K562 (cell line): ENCODE results near the gene B4GALT7. TPM values are rescaled to one million over a fixed set of nuclear protein-coding genes. Genes with fewer than 3 reads are reported as not detected.

Experiments used
- ATAC-seq: fragments of 200-7000 bp; cut with Tn5 transposase; 3 replicates; pipeline ENCODE4 v1.9.1; 2020; ENCODE audit warnings: moderate library complexity
- BruUV-seq: library from RNA; stranded (reverse); fragments of 400-500 nt; replicated peaks from 2 replicates; lab custom pipeline; 2021; lab: Mats Ljungman, UMichigan
- CTCF ChIA-PET: fragments of 300-600 bp; formaldehyde crosslinking; extraction: SDS; loops from one replicate; lab custom pipeline; 2021; ENCODE audit warnings: low intra/inter-chr PET ratio; lab: Yijun Ruan, JAX
- POLR2A ChIA-PET: fragments of 300-600, 350-650 bp; sonication (Branson Sonifier 250); formaldehyde crosslinking; extraction: SDS; loops from one replicate; lab custom pipeline; 2021; ENCODE audit warnings: antibody characterized with exemption, inconsistent platforms; lab: Yijun Ruan, JAX
- DNase-seq, 4 experiments: peaks; one replicate each; pipeline versions ENCODE4 v3.0.0 to v3.0.0-alpha.2; 2011 to 2018; ENCODE audit warnings: low spot score in 3 of 4, mixed read lengths in 3 of 4; ENCODE audit errors: extremely low read depth in 1 of 4
- FAIRE-seq: peaks from 2 replicates; lab custom pipeline; 2011; peaks lifted over from hg19 to GRCh38; lab: Jason Lieb, UNC
- H2AFZ ChIP-seq: 2 replicates; pipeline ENCODE4 v1.6.0; 2011; ENCODE audit warnings: low read depth, low read length, control low read depth, inconsistent platforms
- H3K27ac ChIP-seq: fragments of 200-600 bp; 3 replicates; pipeline ENCODE4 v1.8.0; 2011; ENCODE audit warnings: low read depth, mild to moderate bottlenecking, control low read depth, inconsistent platforms, low read length, moderate library complexity, mixed read lengths; ENCODE audit errors: extremely low read depth
- H3K27me3 ChIP-seq, 2 experiments: fragments of 300-600 bp in 1 of 2; 2 replicates in 1 of 2; 3 replicates in 1 of 2; pipeline versions ENCODE4 v1.6.0 to v1.8.0; 2011; ENCODE audit warnings: inconsistent platforms in 2 of 2, low read length in 2 of 2, mild to moderate bottlenecking in 1 of 2, mixed read lengths in 1 of 2, moderate library complexity in 1 of 2; ENCODE audit not compliant: control insufficient read depth in 2 of 2, insufficient read depth in 2 of 2
- H3K36me3 ChIP-seq: fragments of 300-600 bp; 3 replicates; pipeline ENCODE4 v1.8.0; 2011; ENCODE audit warnings: mild to moderate bottlenecking, low read length, inconsistent platforms; ENCODE audit not compliant: control insufficient read depth, insufficient read depth
- H3K4me1 ChIP-seq, 2 experiments: fragments of 200-600 bp in 1 of 2; replicated peaks in 1 of 2; 2 replicates in 1 of 2; 3 replicates in 1 of 2; pipeline versions ENCODE4 v1.5.1 to v1.8.0; 2011; ENCODE audit warnings: inconsistent platforms in 2 of 2, low read length in 2 of 2, mild to moderate bottlenecking in 1 of 2, mixed read lengths in 1 of 2, moderate library complexity in 1 of 2; ENCODE audit not compliant: control insufficient read depth in 2 of 2, insufficient read depth in 2 of 2
- H3K4me2 ChIP-seq: 2 replicates; pipeline ENCODE4 v1.6.1; 2011; ENCODE audit warnings: low read length, control low read depth, inconsistent platforms, mixed read lengths; ENCODE audit not compliant: insufficient read depth
- H3K4me3 ChIP-seq: fragments of 200-600 bp; sonication (generic), shearing (Covaris generic); 2 replicates; pipeline ENCODE4 v1.5.1; 2016; ENCODE audit warnings: control low read depth, inconsistent platforms
- H3K79me2 ChIP-seq: fragments of 200-600 bp; 3 replicates; pipeline ENCODE4 v1.8.0; 2011; ENCODE audit warnings: low read length, inconsistent platforms; ENCODE audit not compliant: control insufficient read depth, insufficient read depth
- H3K9ac ChIP-seq, 2 experiments: 2 replicates each; pipeline versions ENCODE4 v1.6.0 to v1.6.1; 2011; ENCODE audit warnings: low read depth in 2 of 2, low read length in 2 of 2, control low read depth in 1 of 2, inconsistent platforms in 1 of 2, mild to moderate bottlenecking in 1 of 2, mixed read lengths in 1 of 2; ENCODE audit not compliant: insufficient read depth in 1 of 2
- H3K9me1 ChIP-seq: one replicate; pipeline ENCODE4 v1.6.0; 2011; ENCODE audit warnings: inconsistent platforms, mild to moderate bottlenecking, low read length, moderate library complexity; ENCODE audit not compliant: control insufficient read depth, insufficient read depth
- H3K9me3 ChIP-seq: replicated peaks from 2 replicates; pipeline ENCODE4 v1.5.1; 2011; ENCODE audit warnings: low read depth, low read length, inconsistent platforms; ENCODE audit not compliant: control insufficient read depth, insufficient read depth
- H4K20me1 ChIP-seq: replicated peaks from 2 replicates; pipeline ENCODE4 v1.6.1; 2011; ENCODE audit warnings: low read length, inconsistent platforms, mixed read lengths; ENCODE audit not compliant: control insufficient read depth, insufficient read depth
- BDP1 ChIP-seq: IDR thresholded peaks from 3 replicates; pipeline ENCODE4 v1.6.1; 2011; ENCODE audit not compliant: insufficient read length, insufficient read depth
- EHMT2 ChIP-seq: fragments of 450-650 bp; IDR thresholded peaks from 2 replicates; pipeline ENCODE4 v1.6.1; 2018; ENCODE audit warnings: antibody characterized with exemption
- KHSRP ChIP-seq: fragments of 450-650 bp; IDR thresholded peaks from 2 replicates; pipeline ENCODE4 v1.6.1; 2017
- MEF2A ChIP-seq: IDR thresholded peaks from 2 replicates; pipeline ENCODE4 v1.6.1; 2011; ENCODE audit warnings: low read depth, mild to moderate bottlenecking, low read length, moderate library complexity; ENCODE audit not compliant: control insufficient read depth
- NEUROD1 ChIP-seq: fragments of 150-350 bp; IDR thresholded peaks from 2 replicates; pipeline ENCODE4 v1.6.1; 2014; ENCODE audit warnings: borderline replicate concordance, low read length, low read depth; ENCODE audit not compliant: partially characterized antibody
- POLR2B ChIP-seq: fragments of 450-650 bp; IDR thresholded peaks from 2 replicates; pipeline ENCODE4 v1.6.1; 2018; ENCODE audit warnings: low read depth; ENCODE audit not compliant: partially characterized antibody
- SIN3A ChIP-seq, 2 experiments: fragments of 150-350 bp in 1 of 2; IDR thresholded peaks; 2 replicates each; pipeline ENCODE4 v1.6.1; 2011 to 2016; ENCODE audit warnings: borderline replicate concordance in 2 of 2, low read depth in 2 of 2, low read length in 2 of 2, mild to moderate bottlenecking in 2 of 2, moderate library complexity in 2 of 2; ENCODE audit not compliant: control insufficient read depth in 1 of 2
- ZNF175 ChIP-seq: fragments of 200-800 bp; sonication (Bioruptor generic); IDR thresholded peaks from 2 replicates; pipeline ENCODE4 v1.6.1; 2016; ENCODE audit warnings: low read depth, mild to moderate bottlenecking, missing genetic modification characterization, missing compliant biosample characterization
- ZNF274 ChIP-seq: IDR thresholded peaks from 2 replicates; pipeline ENCODE4 v1.6.1; 2011; ENCODE audit warnings: low read depth, mild to moderate bottlenecking, low read length, moderate library complexity, borderline replicate concordance
- ZNF830 ChIP-seq: fragments of 250-450 bp; sonication (Bioruptor Pico); IDR thresholded peaks from 2 replicates; pipeline ENCODE4 v1.5.0; 2021; ENCODE audit warnings: mild to moderate bottlenecking
- WGBS: fragments of 100-300 bp; shearing (Covaris generic); methylation state at CpG from one replicate; pipeline ENCODE4 v1.1.6; 2016; ENCODE audit warnings: low coverage, mixed read lengths; ENCODE audit not compliant: insufficient coverage; ENCODE audit errors: missing lambda C conversion rate; 5-methylcytosine and 5-hydroxymethylcytosine counted together
- in situ Hi-C: fragments of 300-500 bp; cut with MboI; formaldehyde crosslinking; loops from 4 replicates; pipeline ENCODE4 v1.15.0; 2018; ENCODE audit warnings: inconsistent platforms, mixed read lengths
- intact Hi-C: fragments of 100-400 bp; cut with micrococcal nuclease; formaldehyde crosslinking; loops from 2 replicates; pipeline ENCODE4 v1.14.2; 2022
- polyA plus RNA-seq, 8 experiments: library from polyadenylated mRNA; depleted of rRNA in 4 of 8; stranded (reverse) in 5 of 8; unstranded in 3 of 8; fragments of >200 nt; fragmentation: Nextera tagmentation in 2 of 8; fragmentation: Illumina TruSeq in 1 of 8; extraction: Ambion mirVana in 2 of 8; extraction: Trizol in 1 of 8; gene quantifications; 2 replicates each; pipeline versions ENCODE4 v1.2.1 to v1.2.3, GENCODE V29; 2011 to 2014; ENCODE audit warnings: inconsistent platforms in 1 of 8, missing spikeins in 1 of 8
- total RNA-seq, 7 experiments: library from RNA; depleted of rRNA in 6 of 7; stranded (reverse); fragments of >200 nt in 6 of 7; fragmentation: Illumina TruSeq in 2 of 7; extraction: Trizol in 2 of 7; gene quantifications; 2 replicates each; pipeline versions ENCODE4 v1.2.1 to v1.2.3, GENCODE V29; 2011 to 2021; ENCODE audit warnings: low replicate concordance in 1 of 7
- TF ChIP-seq, protein P1 (sequence below): sonication (generic); formaldehyde crosslinking; IDR thresholded peaks from 2 replicates; pipeline ENCODE4 v1.8.0; 2022; ENCODE audit warnings: mild to moderate bottlenecking, missing genetic modification reagents
- TF ChIP-seq, protein P2 (sequence below): fragments of 450-650 bp; IDR thresholded peaks from 2 replicates; pipeline ENCODE4 v1.7.0; 2016; ENCODE audit warnings: borderline replicate concordance
- TF ChIP-seq, protein P3 (sequence below): fragments of 450-650 bp; IDR thresholded peaks from 2 replicates; pipeline ENCODE4 v1.6.1; 2016; ENCODE audit warnings: borderline replicate concordance

The B4GALT7 gene
- total and polyA plus RNA-seq, 9 of the 15 experiments (the other 6 are each of a cell fraction or from before 2014, with no cell fraction given), result 0.34 to 17.7 (median 9.1) TPM

DNA sequence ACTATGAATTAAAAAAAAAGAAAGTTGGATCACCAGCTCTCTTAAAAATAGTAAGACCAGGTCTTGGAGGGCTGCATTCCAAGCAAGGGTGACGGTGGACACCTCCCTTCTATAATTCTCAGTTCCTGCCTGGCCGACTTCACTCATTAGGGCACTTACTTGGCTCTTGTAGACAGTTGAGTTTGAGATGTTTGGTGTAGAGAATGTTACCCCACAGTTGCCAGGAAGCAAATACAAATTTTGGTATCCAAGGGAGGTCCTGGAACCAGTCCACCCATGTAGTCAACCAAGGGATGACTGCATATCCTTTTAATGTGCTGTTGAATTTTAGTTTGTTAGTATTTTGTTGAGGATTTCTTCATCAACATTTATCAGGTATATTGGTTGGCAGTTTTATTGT lies 20.6 kb downstream of the B4GALT7 start:
- peak; percentile 15 for FAIRE-seq
- no peak for DNase-seq
- H3K27ac ChIP-seq, result no peak overlapping the region
- no peak overlapping the region for H3K4me3 ChIP-seq
- ChIA-PET POLR2A (no interaction called here), CTCF (no interaction called here)
- H3K9me1 ChIP-seq, result no peaks in the 10 kb centered on the region
- H3K9ac ChIP-seq, result no peak overlapping the region
- in situ Hi-C loops (loop anchor here (25.0 kb wide), 1 partner anchor 442 kb away; no protein-coding TSS in a partner anchor), intact Hi-C loops (no loop called here)
- H4K20me1 ChIP-seq, result no peaks in the 10 kb centered on the region
- ATAC-seq, result no peak
- BruUV-seq, result no TSS peak
- no peak overlapping the region for H3K4me2 ChIP-seq
- H3K79me2 ChIP-seq, result no peaks in the 10 kb centered on the region
- H3K36me3 ChIP-seq, result no peaks in the 10 kb centered on the region
- no peaks in the 10 kb centered on the region for H3K4me1 ChIP-seq
- WGBS, result 13% methylated on average over 2 of the region's 2 CpGs
- no peaks in the 10 kb centered on the region; a peak in 1 of 5 replicates for H3K27me3 ChIP-seq
- H3K9me3 ChIP-seq, result peaks cover 3% of the 10 kb centered on the region; the same call in 1 of the 2 replicates
- no peak overlapping the region for H2AFZ ChIP-seq
- TF ChIP-seq, protein P1, sequence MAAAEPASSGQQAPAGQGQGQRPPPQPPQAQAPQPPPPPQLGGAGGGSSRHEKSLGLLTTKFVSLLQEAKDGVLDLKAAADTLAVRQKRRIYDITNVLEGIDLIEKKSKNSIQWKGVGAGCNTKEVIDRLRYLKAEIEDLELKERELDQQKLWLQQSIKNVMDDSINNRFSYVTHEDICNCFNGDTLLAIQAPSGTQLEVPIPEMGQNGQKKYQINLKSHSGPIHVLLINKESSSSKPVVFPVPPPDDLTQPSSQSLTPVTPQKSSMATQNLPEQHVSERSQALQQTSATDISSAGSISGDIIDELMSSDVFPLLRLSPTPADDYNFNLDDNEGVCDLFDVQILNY (CRISPR knock-in tag), result no peak
- TF ChIP-seq EHMT2 (no peak), BDP1 (no peak), SIN3A (IDR thresholded peaks at IDR 0.05; ENCODE audit: borderline replicate concordance in 2 of 2, control insufficient read depth in 1 of 2, low read depth in 2 of 2, low read length in 2 of 2) (no peak), ZNF175 (CRISPR knock-in tag) (no peak), ZNF274 (no peak), KHSRP (no peak), MEF2A (no peak), NEUROD1 (no peak), POLR2B (no peak), ZNF830 (CRISPR knock-in tag) (no peak)
- TF ChIP-seq, protein P2, sequence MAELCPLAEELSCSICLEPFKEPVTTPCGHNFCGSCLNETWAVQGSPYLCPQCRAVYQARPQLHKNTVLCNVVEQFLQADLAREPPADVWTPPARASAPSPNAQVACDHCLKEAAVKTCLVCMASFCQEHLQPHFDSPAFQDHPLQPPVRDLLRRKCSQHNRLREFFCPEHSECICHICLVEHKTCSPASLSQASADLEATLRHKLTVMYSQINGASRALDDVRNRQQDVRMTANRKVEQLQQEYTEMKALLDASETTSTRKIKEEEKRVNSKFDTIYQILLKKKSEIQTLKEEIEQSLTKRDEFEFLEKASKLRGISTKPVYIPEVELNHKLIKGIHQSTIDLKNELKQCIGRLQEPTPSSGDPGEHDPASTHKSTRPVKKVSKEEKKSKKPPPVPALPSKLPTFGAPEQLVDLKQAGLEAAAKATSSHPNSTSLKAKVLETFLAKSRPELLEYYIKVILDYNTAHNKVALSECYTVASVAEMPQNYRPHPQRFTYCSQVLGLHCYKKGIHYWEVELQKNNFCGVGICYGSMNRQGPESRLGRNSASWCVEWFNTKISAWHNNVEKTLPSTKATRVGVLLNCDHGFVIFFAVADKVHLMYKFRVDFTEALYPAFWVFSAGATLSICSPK, result no peak
- TF ChIP-seq, protein P3, sequence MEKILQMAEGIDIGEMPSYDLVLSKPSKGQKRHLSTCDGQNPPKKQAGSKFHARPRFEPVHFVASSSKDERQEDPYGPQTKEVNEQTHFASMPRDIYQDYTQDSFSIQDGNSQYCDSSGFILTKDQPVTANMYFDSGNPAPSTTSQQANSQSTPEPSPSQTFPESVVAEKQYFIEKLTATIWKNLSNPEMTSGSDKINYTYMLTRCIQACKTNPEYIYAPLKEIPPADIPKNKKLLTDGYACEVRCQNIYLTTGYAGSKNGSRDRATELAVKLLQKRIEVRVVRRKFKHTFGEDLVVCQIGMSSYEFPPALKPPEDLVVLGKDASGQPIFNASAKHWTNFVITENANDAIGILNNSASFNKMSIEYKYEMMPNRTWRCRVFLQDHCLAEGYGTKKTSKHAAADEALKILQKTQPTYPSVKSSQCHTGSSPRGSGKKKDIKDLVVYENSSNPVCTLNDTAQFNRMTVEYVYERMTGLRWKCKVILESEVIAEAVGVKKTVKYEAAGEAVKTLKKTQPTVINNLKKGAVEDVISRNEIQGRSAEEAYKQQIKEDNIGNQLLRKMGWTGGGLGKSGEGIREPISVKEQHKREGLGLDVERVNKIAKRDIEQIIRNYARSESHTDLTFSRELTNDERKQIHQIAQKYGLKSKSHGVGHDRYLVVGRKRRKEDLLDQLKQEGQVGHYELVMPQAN, result no peak
